GM12874 (cell line): Measurements from ENCODE around the gene CORO2A.

Experiments used
- CTCF ChIP-seq: IDR thresholded peaks from 2 replicates; pipeline ENCODE4 v1.5.1; 2011; ENCODE audit warnings: low read depth, mild to moderate bottlenecking, control low read depth, low read length, moderate library complexity; ENCODE audit not compliant: insufficient read depth

The CORO2A gene

GRCh38 chr9:98154678-98155077, 37.8 kb downstream of the CORO2A start:
- TF ChIP-seq CTCF = no peak

- TF ChIP-seq CTCF = no peak
These were observed 39.9 kb downstream of the CORO2A start for GRCh38 chr9:98152526-98152925.

GRCh38 chr9:98150721-98151120, 41.7 kb downstream of the CORO2A start:
- no peak for TF ChIP-seq CTCF

GRCh38 chr9:98150164-98150563, 42.3 kb downstream of the CORO2A start:
- no peak for TF ChIP-seq CTCF

- no peak for TF ChIP-seq CTCF
These were observed 43.0 kb downstream of the CORO2A start for GRCh38 chr9:98149422-98149821.

GRCh38 chr9:98148486-98148885, 44.0 kb downstream of the CORO2A start:
- no peak for TF ChIP-seq CTCF

- no peak for TF ChIP-seq CTCF
These were observed 44.9 kb downstream of the CORO2A start for GRCh38 chr9:98147582-98147981.
